ENCODE data around the gene CDC42BPB.

The CDC42BPB gene

GRCh38 chr14:102957222-102957621 is 100.1 kb downstream of the CDC42BPB start:
- DNase-seq: no peak

DNA sequence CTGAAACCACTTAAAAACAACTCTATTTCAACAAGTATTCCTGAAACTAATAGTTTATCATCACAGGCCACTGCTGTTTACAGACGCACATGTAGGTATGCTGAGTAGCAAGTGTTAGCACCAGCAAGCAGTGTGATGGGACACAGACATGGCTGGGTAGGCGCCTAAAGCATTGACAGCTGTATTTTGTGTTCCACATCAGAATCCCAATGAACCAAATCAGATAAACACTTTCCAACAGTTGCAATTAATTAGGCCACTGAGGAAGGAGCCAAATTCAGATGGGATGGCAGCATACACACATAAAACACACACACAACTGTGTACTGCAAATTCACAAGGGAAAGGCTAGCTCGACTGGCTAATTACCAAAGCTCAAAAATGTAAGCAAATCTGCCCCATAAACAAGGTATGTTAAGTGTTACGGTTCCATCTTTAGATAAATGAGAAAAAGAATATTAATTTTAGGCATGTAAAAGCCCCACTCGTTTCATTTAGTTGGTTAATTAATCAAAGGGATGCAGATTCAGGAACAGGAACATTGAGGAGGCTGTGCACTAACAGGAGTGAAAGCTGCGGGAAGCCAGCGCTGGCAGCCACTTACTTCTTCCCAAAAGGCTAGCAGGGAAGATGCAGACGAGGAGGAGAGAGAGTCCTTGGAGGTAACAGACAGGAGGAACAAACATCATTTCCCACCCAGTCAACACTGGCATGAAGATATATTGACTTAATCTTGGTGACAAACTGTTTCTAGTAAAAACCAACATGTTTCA is 101.5 kb downstream of the CDC42BPB start:
- no peak for DNase-seq

GRCh38 chr14:102954081-102954789 is 103.1 kb downstream of the CDC42BPB start:
- no peak for DNase-seq

DNA sequence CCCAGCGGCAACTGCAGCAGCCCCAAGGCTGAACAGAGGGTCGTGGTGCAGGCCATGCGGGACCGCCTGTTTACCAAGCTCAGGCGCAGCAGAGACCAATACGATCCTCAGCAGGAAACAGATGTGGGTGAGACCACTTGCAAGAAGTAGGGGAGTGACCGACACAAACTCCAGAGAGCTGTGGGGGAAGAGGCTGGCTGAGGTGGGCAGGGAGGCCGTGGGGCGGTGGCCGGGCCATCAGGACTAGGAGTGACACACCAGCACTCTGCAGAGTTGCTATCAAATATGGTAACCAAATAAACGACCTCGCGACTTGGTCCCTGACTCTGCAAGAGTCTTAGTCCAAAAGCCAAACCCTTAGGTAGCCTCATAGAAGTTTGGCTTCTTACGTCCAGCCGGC is 104.2 kb downstream of the CDC42BPB start:
- DNase-seq: no peak

GRCh38 chr14:102952276-102952675 is 105.1 kb downstream of the CDC42BPB start:
- DNase-seq: no peak

GRCh38 chr14:102951799-102952198 is 105.5 kb downstream of the CDC42BPB start:
- no peak for DNase-seq

GRCh38 chr14:102951034-102951433 is 106.3 kb downstream of the CDC42BPB start:
- no peak for DNase-seq

GRCh38 chr14:102949801-102950451 is 107.4 kb downstream of the CDC42BPB start:
- DNase-seq: no peak

GRCh38 chr14:102949062-102949800 is 108.1 kb downstream of the CDC42BPB start:
- peak; percentile 52 to 59 for DNase-seq

GRCh38 chr14:102948698-102949061 is 108.7 kb downstream of the CDC42BPB start:
- no peak for DNase-seq

DNA sequence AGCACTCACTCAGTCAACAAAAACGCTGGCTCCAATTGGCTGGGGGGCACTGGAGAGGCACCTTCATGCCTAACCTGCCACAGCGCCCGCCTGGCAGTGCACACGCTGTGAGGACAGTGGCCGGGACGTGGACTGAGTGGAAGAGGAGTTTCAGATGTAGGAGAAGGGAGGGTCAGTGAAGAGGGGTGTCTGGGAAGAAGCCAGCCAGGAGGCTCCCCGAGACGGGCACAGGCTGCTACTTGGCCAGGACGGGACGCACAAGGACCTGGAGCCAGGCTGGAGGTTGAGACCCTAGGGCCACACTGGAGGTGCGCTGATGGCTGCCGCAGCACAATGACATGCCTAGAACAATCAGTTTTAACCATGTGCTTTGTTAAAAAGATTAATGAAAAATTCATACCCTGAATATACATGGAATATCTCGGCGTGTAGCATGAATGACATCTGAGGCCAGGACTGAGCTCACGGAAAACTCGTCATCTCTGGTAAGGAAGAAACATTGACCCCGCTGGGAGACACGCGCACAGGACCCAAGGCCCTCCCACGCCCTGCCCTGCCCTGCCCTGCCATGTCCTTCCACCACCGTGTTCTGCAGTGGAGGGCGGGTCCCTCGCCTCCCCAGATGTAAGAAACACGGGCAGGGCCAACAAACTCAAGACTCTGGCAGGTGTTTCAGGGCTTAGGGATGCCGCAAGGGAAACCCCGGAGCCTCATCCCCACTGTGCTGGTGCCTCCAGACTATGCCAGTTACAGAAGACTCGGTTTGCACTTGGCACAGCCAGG is 109.8 kb downstream of the CDC42BPB start:
- DNase-seq: no peak

GRCh38 chr14:102945346-102946130 is 111.8 kb downstream of the CDC42BPB start:
- no peak for DNase-seq

DNA sequence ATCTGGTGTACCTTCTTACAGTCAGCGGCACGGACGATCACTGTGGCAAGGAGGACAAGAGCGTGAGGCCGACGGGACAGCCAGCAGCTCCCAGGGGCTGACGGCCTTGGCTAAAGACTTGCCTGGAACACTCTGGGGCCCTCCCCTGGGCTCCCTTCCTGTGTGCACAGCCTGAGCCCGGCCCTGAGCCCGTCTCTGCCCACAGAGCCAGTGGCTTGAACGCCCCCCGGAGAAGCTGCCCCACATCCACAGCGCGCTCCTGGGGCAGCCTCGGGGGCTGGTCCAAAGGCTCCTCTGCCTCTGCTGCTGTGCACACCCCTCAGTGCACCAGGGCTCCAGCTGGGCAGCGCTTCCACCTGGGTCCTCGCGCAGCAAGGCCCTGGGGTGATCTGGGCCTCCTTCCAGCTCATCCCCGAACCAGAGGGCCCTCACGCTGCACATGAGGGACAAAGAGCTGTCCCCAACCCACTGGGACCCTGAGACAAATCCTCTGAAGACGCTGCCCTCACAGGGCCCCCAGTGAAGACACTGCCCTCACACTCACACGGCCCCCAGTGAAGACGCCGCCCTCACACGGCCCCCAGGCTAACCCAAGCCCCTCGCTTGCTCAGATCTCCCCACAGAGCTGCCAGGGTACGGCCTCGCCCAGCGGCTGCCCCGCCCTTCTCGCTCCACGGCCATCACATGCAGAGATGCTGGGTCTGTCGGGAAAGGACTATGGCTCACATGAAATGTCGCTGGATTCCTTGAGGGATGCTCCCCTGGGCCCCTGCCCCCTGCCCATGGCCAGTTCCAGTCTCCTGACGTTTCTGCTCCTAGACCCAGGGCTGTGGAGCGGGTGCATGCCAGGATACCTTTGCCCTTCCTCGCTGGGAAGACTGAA is 112.7 kb downstream of the CDC42BPB start:
- no peak for DNase-seq

DNA sequence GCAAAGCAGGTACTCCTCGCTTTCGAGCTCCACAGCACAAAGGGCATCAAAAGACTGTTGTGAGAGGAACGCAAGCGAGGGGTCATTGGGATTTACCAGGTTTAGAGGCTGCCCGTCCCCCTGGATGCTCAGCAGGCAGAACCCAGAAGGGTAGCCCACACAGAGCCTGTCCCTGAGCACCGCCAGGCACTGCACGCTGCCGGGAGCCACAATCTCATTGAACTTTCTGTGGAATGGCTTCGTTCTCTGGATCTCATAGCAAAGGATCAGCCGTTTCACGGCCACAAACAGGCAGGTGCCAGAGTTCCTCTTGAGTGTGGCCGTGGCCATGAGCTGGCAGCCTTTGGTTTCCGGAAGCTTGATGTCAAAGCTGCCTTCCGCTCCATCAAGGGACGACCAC is 113.4 kb downstream of the CDC42BPB start:
- no peak for DNase-seq

DNA sequence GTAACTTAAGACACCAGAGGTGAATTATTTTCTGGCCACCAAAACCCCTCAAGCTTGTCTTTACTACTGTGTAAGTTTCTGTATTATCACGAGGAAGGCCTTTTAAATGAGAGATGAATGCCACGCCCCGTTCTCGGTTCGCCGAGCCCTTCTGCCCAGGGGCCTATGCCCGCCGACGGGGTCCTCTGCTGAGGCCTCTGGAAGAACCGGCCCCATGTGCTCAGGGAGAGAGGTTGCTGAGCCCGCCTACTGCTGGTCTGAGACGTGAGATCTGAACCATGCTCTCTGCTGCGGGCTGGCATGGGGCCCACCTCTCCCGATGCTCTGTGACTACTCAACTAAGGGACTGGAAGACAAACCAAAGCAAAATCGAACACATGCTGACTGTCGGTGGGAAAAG is 113.9 kb downstream of the CDC42BPB start:
- no peak for DNase-seq

DNA sequence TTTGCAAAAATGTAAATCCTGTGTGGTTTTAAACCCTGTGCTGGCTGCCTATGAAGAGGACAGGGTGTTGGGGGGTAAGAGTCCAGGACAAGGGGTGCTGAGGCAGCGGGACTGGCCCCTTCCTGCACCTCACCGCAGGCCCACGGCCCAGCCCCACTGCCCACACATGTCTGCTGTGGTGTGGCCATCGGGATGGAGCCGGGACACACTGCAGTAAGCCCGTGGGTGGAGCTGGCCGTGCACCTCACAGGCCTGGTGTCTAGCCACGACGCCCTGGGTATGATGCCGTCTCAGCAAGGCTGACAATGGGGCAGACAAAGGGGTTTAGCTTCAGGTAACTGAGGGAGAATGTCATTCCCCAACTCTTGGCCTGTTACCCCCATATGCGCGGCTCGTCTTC is 115.3 kb downstream of the CDC42BPB start:
- no peak for DNase-seq

- DNase-seq: no peak
These were observed 115.8 kb downstream of the CDC42BPB start for GRCh38 chr14:102941419-102942011.

- DNase-seq: no peak
These were observed 116.5 kb downstream of the CDC42BPB start for GRCh38 chr14:102940729-102941362.

DNA sequence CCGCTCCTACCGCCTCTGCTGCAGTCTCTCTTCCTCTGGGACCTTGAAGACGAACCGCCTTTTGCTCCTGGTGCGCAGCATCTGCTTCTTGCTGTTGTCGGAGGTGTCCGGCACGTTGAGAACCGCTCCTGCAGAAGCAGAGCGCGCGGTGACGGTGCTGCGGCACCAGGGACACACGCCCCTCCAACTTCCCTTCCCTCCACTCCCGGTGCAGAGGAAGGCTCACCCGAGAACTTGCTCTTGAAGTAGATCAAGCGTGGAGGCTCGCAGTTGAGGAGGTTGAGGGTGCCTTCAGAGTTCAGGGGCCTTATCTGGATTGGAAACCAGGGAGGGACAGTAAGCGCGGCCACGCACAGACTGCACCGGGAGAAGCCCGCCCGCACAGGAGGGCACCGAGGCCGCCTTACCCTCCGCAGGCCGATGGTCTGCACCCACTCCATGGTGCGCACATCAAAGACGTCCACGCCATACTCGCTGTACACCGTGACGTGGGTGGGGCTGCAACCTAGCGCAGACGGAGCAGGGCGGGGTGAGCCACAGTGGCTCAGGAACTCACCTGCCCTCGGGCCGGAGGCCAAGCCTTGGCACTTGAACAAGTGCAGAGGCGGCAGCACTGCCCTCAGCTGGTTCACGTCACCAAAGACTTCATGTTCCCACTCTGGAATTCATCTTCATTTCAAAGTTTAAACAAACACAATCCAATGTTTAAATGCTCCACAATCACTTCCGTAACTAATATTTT is 117.4 kb downstream of the CDC42BPB start:
- no peak for DNase-seq
